Kidney epithelial cell (primary cell): Measurements from ENCODE around the gene PHF23. TPM values are rescaled to one million over a fixed set of nuclear protein-coding genes. Genes with fewer than 3 reads are reported as not detected.

Experiments
- DNase-seq: peaks from one replicate; pipeline ENCODE4 v3.0.0-alpha.2; 2010; ENCODE audit warnings: low read depth
- H3K27me3 ChIP-seq: 2 replicates; pipeline ENCODE4 v1.6.0; 2011; ENCODE audit warnings: low read length; ENCODE audit not compliant: control insufficient read depth, insufficient read depth
- H3K36me3 ChIP-seq: 2 replicates; pipeline ENCODE4 v1.5.1; 2011; ENCODE audit warnings: low read length; ENCODE audit not compliant: control insufficient read depth, insufficient read depth
- H3K4me3 ChIP-seq: 2 replicates; pipeline ENCODE4 v1.5.1; 2011; ENCODE audit warnings: low read depth, mild to moderate bottlenecking, control low read depth, low read length
- total RNA-seq: library from RNA; depleted of rRNA; stranded (reverse); fragments of >200 nt; gene quantifications from 2 replicates; pipeline ENCODE4 v1.2.3, GENCODE V29; 2015
- TF ChIP-seq, protein P1 (sequence below): IDR thresholded peaks from 2 replicates; pipeline ENCODE4 v1.5.1; 2011; ENCODE audit warnings: mild to moderate bottlenecking, moderate library complexity, low read length, control low read depth, inconsistent platforms; ENCODE audit not compliant: insufficient read depth, poor library complexity, severe bottlenecking

PHF23 gene
- total RNA-seq, 1 donor from 2014 or later = 53.3 TPM

DNA sequence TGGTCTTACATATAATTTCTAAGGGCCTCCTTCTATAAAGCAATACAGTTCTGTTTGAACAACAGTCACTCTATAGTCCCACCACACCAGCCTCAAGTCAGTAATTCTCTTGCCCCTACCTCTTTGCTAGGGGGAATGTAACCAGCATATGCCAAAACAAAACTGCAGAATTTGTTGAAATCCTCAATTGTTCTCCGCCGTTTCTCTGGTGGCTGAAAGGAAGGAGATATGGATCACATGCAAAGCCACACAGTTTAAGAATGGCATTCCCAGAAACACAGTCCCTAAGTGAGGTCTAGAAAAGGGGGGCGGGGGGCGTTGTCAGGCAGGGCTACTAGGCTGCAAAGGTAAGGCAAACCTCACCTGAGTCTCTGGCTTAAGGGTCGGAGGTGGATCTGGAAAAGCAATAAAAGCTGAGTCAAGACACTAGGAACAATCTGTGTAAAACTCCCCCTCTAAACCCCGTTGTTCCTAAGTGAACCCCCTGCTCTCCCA, 1.9 kb downstream of the PHF23 start:
- Histone ChIP-seq H3K27me3 (no peaks in the 10 kb centered on the region), H3K36me3 (peaks cover 5% of the 10 kb centered on the region), H3K4me3 (peak overlapping the region; percentile 97)
- TF ChIP-seq, protein P1, sequence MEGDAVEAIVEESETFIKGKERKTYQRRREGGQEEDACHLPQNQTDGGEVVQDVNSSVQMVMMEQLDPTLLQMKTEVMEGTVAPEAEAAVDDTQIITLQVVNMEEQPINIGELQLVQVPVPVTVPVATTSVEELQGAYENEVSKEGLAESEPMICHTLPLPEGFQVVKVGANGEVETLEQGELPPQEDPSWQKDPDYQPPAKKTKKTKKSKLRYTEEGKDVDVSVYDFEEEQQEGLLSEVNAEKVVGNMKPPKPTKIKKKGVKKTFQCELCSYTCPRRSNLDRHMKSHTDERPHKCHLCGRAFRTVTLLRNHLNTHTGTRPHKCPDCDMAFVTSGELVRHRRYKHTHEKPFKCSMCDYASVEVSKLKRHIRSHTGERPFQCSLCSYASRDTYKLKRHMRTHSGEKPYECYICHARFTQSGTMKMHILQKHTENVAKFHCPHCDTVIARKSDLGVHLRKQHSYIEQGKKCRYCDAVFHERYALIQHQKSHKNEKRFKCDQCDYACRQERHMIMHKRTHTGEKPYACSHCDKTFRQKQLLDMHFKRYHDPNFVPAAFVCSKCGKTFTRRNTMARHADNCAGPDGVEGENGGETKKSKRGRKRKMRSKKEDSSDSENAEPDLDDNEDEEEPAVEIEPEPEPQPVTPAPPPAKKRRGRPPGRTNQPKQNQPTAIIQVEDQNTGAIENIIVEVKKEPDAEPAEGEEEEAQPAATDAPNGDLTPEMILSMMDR = no peak
- no peak for DNase-seq

DNA sequence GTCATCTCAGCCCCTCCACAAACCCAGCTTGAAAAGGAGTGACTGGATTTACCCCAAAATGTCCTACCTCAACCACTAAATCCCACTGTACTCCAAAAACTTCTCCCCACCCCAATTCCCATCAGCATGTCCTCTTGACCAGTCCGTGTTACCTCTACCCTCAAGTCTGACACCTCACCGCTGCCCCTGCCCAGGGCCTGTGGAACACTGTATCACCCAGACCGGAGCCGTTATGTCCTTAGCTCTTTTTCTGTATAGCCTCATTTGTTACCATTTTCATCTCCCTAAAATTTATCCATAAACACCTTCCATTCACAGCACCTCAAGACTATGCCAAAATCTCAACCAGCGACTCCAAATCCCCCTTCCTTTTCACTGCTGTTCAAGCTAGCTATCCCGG, 2.4 kb downstream of the PHF23 start:
- no peaks in the 10 kb centered on the region for H3K27me3 ChIP-seq
- no peak for DNase-seq
- no peak overlapping the region for H3K4me3 ChIP-seq
- H3K36me3 ChIP-seq = peaks cover 5% of the 10 kb centered on the region
- TF ChIP-seq, protein P1 = no peak

DNA sequence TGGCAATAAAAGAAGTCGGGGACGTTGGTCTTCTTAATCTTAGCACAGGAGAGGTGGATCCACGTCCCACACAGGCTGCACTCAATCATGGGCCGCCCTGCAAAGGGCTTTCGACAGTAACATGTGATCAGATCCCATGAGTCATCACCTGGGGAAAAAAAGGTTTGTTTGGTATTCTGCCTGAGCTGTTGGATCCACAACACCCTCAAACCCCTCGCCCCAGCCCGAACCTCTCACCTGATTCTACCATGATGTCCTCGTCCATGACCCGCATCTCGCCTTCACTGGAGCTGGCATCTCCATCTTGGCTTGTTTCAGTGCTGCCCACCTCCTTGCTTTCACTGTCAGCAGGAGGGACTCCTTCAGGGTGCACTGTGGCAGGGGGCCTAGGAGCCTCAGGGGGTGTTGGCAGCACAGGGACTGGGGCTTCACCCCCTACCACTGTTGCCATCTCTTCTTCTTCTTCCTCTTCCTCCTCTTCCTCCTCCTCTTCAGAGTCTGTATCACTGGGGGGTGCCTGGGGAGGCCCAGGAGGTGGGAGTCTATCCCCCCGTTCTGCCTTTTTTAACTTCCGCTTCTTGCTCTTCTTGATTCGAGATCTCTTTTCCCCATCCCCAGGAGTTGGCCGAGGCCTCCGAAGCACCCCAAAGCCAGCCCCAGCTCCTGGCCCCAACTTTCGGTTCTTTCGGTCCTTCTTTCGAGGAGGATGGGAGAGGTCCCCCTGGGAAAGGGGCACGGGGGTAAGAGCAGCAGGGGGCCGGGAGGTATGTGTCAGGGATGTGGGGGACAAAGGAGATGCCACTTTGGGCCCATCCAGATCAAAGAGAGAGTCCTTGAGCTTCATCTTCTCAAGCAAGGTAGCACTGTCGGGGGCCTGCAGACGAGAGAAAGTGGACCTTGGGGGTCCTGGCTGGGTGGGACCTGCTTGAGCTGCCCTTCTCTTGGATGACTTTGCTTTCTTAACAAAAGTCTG, 3.3 kb downstream of the PHF23 start:
- Histone ChIP-seq H3K4me3 (no peak overlapping the region), H3K27me3 (no peaks in the 10 kb centered on the region), H3K36me3 (peaks cover 5% of the 10 kb centered on the region)
- TF ChIP-seq, protein P1 = no peak
- no peak for DNase-seq

DNA sequence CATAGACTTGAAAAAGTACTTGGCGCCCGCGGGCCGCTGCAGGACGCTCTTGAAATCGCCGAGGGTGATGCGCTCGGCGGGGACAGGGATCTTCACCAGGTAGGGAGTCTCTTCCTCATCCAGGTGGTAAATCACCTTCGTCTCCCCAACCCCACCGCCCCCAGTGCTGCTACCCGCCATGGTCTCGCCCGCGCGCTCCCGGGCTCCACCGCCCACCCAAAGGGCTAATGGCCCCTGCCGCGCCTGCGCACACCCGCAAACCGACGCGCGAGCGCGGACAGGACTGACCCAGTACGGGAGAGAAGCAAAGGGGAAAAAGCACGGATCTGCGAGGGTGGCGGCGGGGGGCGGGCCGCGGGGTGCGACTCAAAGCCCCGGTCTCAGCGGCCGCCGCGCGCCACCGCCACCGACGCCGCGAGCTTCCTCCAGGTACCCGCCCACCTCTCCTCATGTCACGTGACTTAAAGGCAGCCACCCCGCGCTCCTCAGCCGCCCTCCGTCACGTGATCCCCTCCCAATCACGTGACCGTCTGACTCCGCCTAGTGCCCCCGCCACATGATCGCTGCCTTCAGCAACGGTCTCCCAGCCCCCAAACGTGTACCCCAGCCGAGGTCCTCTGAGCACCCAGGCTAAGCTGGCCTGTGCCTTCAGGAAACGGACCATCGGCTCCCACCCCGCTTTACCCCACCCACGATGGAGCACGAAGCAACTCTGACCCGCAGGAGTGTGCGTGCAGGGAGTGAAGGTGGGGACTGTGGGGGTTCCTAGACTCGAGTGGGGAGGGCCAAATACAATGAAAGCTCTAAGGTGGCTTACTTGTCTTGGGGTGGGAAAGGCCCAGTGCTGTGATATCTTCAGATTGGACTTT, 4.9 kb downstream of the PHF23 start, which contains the start of gene DVL2:
TSS of gene DVL2 (minus strand) at position 435 of the 869 bp plus-strand sequence. CDS start at position 180, 255 bp downstream.
- no peaks in the 10 kb centered on the region for H3K27me3 ChIP-seq
- H3K4me3 ChIP-seq = peak within 1 kb of the TSS; percentile 79
- no peak for DNase-seq
- TF ChIP-seq, protein P1 = no peak
- H3K36me3 ChIP-seq = peaks cover 6% of the 10 kb centered on the region

DNA sequence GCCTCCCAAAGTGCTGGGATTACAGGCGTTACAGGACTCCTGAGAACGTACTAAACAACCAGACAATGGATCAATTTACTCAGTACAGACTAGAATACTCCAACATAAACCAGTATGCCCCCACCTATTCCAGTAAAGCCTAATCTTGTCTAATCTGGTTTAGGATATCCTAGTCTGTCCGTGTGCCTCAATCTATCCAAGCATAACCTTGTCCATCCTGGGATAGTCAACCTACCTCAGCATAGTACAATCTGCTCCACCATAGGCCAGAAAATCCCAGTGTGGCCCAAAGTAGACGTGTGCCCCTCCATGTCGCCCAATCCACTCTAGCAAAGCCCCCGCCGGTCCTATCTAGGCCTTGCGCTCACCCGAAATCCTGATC, 5.6 kb downstream of the PHF23 start:
- DNase-seq = no peak
- H3K36me3 ChIP-seq = peaks cover 7% of the 10 kb centered on the region
- TF ChIP-seq, protein P1 = no peak
- H3K27me3 ChIP-seq = no peaks in the 10 kb centered on the region
- peak overlapping the region; percentile 79 for H3K4me3 ChIP-seq
